Sigmoid colon (tissue), 4 donors: ENCODE results near the gene AFF2.

ENCODE experiments used
- EP300 ChIP-seq, 4 donors: sonication (generic); formaldehyde crosslinking; IDR thresholded peaks; one replicate each; pipeline ENCODE4 v1.6.1; 2017; ENCODE audit warnings: antibody characterized with exemption in 4 of 4
- POLR2A ChIP-seq, 2 donors: fragments of 450-650 bp; IDR thresholded peaks; one replicate each; pipeline ENCODE4 v1.6.1; 2016; ENCODE audit warnings: antibody characterized with exemption in 2 of 2, mild to moderate bottlenecking in 2 of 2, moderate library complexity in 2 of 2
- POLR2AphosphoS5 ChIP-seq, 4 donors: sonication (generic); formaldehyde crosslinking; IDR thresholded peaks; one replicate each; pipeline ENCODE4 v1.6.1; 2017; ENCODE audit warnings: antibody characterized with exemption in 4 of 4
- TF ChIP-seq, protein P1 (sequence below), 4 experiments: fragments of 450-650 bp in 3 of 4; fragments of 200-600 bp in 1 of 4; IDR thresholded peaks; one replicate each; pipeline ENCODE4 v1.5.1; 2016 to 2019; ENCODE audit warnings: antibody characterized with exemption in 4 of 4, mild to moderate bottlenecking in 3 of 4, moderate library complexity in 2 of 4

DNA sequence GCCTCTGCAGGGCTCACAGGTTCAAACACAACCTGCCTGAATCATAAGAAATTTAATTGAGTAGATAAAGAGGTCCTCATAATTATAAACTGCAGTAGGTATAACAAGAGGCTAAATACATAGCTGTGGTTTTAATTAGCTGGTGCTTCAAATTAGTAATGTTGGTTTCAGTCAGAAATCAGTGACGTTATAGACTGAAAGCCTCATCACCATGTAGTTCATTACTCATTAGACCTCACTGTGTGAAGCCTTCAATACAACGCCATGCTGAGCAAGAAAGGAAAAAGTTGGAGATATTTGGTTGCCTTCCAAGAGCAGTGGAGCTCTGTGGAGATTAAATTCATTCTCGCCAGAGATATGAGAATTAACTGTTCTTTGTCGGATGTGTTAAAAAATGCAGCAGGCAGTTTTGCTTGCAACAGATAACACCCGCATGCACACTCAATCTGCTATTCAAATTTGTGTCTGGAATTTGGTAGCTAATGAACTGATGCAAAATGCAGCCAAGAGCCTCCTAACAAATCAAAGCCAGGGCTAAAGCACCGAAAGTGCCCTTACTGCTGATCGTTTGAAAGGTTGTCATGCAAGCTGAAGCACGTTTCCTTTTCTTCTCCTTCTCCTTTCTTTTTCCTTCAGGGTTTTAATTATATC, 148.9 kb downstream of the AFF2 start:
- TF ChIP-seq, protein P1, sequence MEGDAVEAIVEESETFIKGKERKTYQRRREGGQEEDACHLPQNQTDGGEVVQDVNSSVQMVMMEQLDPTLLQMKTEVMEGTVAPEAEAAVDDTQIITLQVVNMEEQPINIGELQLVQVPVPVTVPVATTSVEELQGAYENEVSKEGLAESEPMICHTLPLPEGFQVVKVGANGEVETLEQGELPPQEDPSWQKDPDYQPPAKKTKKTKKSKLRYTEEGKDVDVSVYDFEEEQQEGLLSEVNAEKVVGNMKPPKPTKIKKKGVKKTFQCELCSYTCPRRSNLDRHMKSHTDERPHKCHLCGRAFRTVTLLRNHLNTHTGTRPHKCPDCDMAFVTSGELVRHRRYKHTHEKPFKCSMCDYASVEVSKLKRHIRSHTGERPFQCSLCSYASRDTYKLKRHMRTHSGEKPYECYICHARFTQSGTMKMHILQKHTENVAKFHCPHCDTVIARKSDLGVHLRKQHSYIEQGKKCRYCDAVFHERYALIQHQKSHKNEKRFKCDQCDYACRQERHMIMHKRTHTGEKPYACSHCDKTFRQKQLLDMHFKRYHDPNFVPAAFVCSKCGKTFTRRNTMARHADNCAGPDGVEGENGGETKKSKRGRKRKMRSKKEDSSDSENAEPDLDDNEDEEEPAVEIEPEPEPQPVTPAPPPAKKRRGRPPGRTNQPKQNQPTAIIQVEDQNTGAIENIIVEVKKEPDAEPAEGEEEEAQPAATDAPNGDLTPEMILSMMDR (IDR thresholded peaks at IDR 0.05): no peak
- TF ChIP-seq POLR2A (IDR thresholded peaks at IDR 0.05) (no peak), POLR2AphosphoS5 (IDR thresholded peaks at IDR 0.05) (no peak), EP300 (IDR thresholded peaks at IDR 0.05) (no peak)
